IPS-20b (cell line): ENCODE measurements around the gene GON4L.
"Not testable (repeated sequence)": the region's sequence is repeated elsewhere in the genome, so short reads cannot be mapped to it uniquely, and the experiment has no call there.

Experiments
- H3K27ac ChIP-seq: one replicate; pipeline ENCODE4 v1.5.1; 2013; ENCODE audit warnings: low read length
- H3K27me3 ChIP-seq: 2 replicates; pipeline ENCODE4 v1.6.1; 2013; ENCODE audit warnings: mild to moderate bottlenecking, low read length, inconsistent platforms; ENCODE audit not compliant: insufficient read depth
- H3K36me3 ChIP-seq: 2 replicates; pipeline ENCODE4 v1.6.1; 2013; ENCODE audit warnings: low read depth, mild to moderate bottlenecking, inconsistent platforms, low read length, moderate library complexity; ENCODE audit not compliant: insufficient read depth
- H3K4me1 ChIP-seq: 2 replicates; pipeline ENCODE4 v1.6.1; 2013; ENCODE audit warnings: mild to moderate bottlenecking, control low read depth, inconsistent platforms, low read length, moderate library complexity; ENCODE audit not compliant: insufficient read depth
- H3K4me3 ChIP-seq: 2 replicates; pipeline ENCODE4 v1.5.1; 2013; ENCODE audit warnings: mild to moderate bottlenecking, low read length, inconsistent platforms
- H3K9ac ChIP-seq: 2 replicates; pipeline ENCODE4 v1.6.1; 2013; ENCODE audit warnings: low read depth, mild to moderate bottlenecking, inconsistent platforms, low read length, moderate library complexity
- H3K9me3 ChIP-seq: 2 replicates; pipeline ENCODE4 v1.6.1; 2013; ENCODE audit warnings: mild to moderate bottlenecking, low read depth, low read length, inconsistent platforms; ENCODE audit not compliant: insufficient read depth

Gene GON4L

GRCh38 chr1:155729031-155729898 lies 127.7 kb downstream of the GON4L start:
- Histone ChIP-seq H3K36me3 (peaks cover 67% of the 10 kb centered on the region), H3K9ac (no peak overlapping the region), H3K27ac (no peak overlapping the region), H3K9me3 (no peaks in the 10 kb centered on the region), H3K4me3 (no peak overlapping the region), H3K4me1 (no peaks in the 10 kb centered on the region), H3K27me3 (no peaks in the 10 kb centered on the region)

GRCh38 chr1:155725142-155725541 lies 131.9 kb downstream of the GON4L start:
- no peak overlapping the region for H3K9ac ChIP-seq
- H3K9me3 ChIP-seq, result no peaks in the 10 kb centered on the region
- no peak overlapping the region for H3K4me3 ChIP-seq
- H3K4me1 ChIP-seq, result no peaks in the 10 kb centered on the region
- H3K36me3 ChIP-seq, result peaks cover 51% of the 10 kb centered on the region
- H3K27ac ChIP-seq, result no peak overlapping the region
- H3K27me3 ChIP-seq, result no peaks in the 10 kb centered on the region

- Histone ChIP-seq H3K9me3 (no peaks in the 10 kb centered on the region), H3K4me3 (no peak overlapping the region), H3K9ac (no peak overlapping the region), H3K27me3 (no peaks in the 10 kb centered on the region), H3K4me1 (no peaks in the 10 kb centered on the region), H3K27ac (no peak overlapping the region), H3K36me3 (peaks cover 55% of the 10 kb centered on the region)
These were observed 137.3 kb downstream of the GON4L start for GRCh38 chr1:155719703-155720102.

- peaks cover 63% of the 10 kb centered on the region for H3K36me3 ChIP-seq
- H3K27me3 ChIP-seq, H3K27ac ChIP-seq, H3K4me1 ChIP-seq, H3K9me3 ChIP-seq, H3K4me3 ChIP-seq, H3K9ac ChIP-seq: not testable (repeated sequence)
These were observed 138.4 kb downstream of the GON4L start for GRCh38 chr1:155718524-155719115.

- no peaks in the 10 kb centered on the region for H3K27me3 ChIP-seq
- no peak overlapping the region for H3K27ac ChIP-seq
- peaks cover 65% of the 10 kb centered on the region for H3K36me3 ChIP-seq
- H3K9me3 ChIP-seq, result no peaks in the 10 kb centered on the region
- no peaks in the 10 kb centered on the region for H3K4me1 ChIP-seq
- H3K4me3 ChIP-seq, result no peak overlapping the region
- H3K9ac ChIP-seq, result no peak overlapping the region
These were observed 140.0 kb downstream of the GON4L start for GRCh38 chr1:155717041-155717440.

GRCh38 chr1:155715777-155716176 lies 141.2 kb downstream of the GON4L start:
- H3K27ac ChIP-seq, result no peak overlapping the region
- no peaks in the 10 kb centered on the region for H3K27me3 ChIP-seq
- H3K9me3 ChIP-seq, result no peaks in the 10 kb centered on the region
- no peak overlapping the region for H3K9ac ChIP-seq
- peaks cover 57% of the 10 kb centered on the region for H3K36me3 ChIP-seq
- H3K4me3 ChIP-seq, result no peak overlapping the region
- no peaks in the 10 kb centered on the region for H3K4me1 ChIP-seq

GRCh38 chr1:155715056-155715455 lies 142.0 kb downstream of the GON4L start:
- H3K27ac ChIP-seq, H3K4me1 ChIP-seq, H3K9ac ChIP-seq, H3K4me3 ChIP-seq, H3K9me3 ChIP-seq, H3K27me3 ChIP-seq: not testable (repeated sequence)
- peaks cover 55% of the 10 kb centered on the region for H3K36me3 ChIP-seq

GRCh38 chr1:155713075-155713474 lies 143.9 kb downstream of the GON4L start:
- H3K4me1 ChIP-seq, result no peaks in the 10 kb centered on the region
- H3K36me3 ChIP-seq, result peaks cover 54% of the 10 kb centered on the region
- no peaks in the 10 kb centered on the region; the same call in 1 of the 2 replicates for H3K9me3 ChIP-seq
- no peak overlapping the region for H3K4me3 ChIP-seq
- H3K9ac ChIP-seq, result no peak overlapping the region
- H3K27ac ChIP-seq, result no peak overlapping the region
- H3K27me3 ChIP-seq, result no peaks in the 10 kb centered on the region

- H3K9me3 ChIP-seq, H3K27me3 ChIP-seq, H3K4me1 ChIP-seq, H3K27ac ChIP-seq, H3K4me3 ChIP-seq, H3K9ac ChIP-seq: not testable (repeated sequence)
- peaks cover 50% of the 10 kb centered on the region for H3K36me3 ChIP-seq
These were observed 144.4 kb downstream of the GON4L start for GRCh38 chr1:155712636-155713035.

- H3K4me1 ChIP-seq, H3K27me3 ChIP-seq, H3K9me3 ChIP-seq, H3K27ac ChIP-seq, H3K4me3 ChIP-seq, H3K9ac ChIP-seq: not testable (repeated sequence)
- peaks cover 41% of the 10 kb centered on the region for H3K36me3 ChIP-seq
These were observed 145.6 kb downstream of the GON4L start for GRCh38 chr1:155711457-155711856.

- H3K27me3 ChIP-seq, result no peaks in the 10 kb centered on the region
- H3K9me3 ChIP-seq, result no peaks in the 10 kb centered on the region; the same call in 1 of the 2 replicates
- H3K36me3 ChIP-seq, result peaks cover 30% of the 10 kb centered on the region
- H3K4me1 ChIP-seq, result no peaks in the 10 kb centered on the region
- no peak overlapping the region for H3K27ac ChIP-seq
- no peak overlapping the region for H3K9ac ChIP-seq
- no peak overlapping the region for H3K4me3 ChIP-seq
These were observed 147.6 kb downstream of the GON4L start for GRCh38 chr1:155709391-155709790.

GRCh38 chr1:155706139-155706538 lies 150.9 kb downstream of the GON4L start:
- H3K27ac ChIP-seq, result no peak overlapping the region
- H3K36me3 ChIP-seq, result peaks cover 9% of the 10 kb centered on the region
- H3K9me3 ChIP-seq, result no peaks in the 10 kb centered on the region; the same call in 1 of the 2 replicates
- H3K27me3 ChIP-seq, result no peaks in the 10 kb centered on the region
- H3K4me3 ChIP-seq, result no peak overlapping the region
- H3K9ac ChIP-seq, result no peak overlapping the region
- no peaks in the 10 kb centered on the region for H3K4me1 ChIP-seq
